ENCODE data around the gene ACOT13.
A peak's percentile ranks its signal among the peaks of the same experiment; 100 is the strongest.
"Not testable (repeated sequence)": the region's sequence is repeated elsewhere in the genome, so short reads cannot be mapped to it uniquely, and the experiment has no call there.

ACOT13 gene

GRCh38 chr6:24692848-24693592 lies 26.1 kb downstream of the ACOT13 start:
- no peak for DNase-seq

- no peak for DNase-seq
Measured at GRCh38 chr6:24694198-24694597, 27.3 kb downstream of the ACOT13 start.

GRCh38 chr6:24695635-24696034 lies 28.8 kb downstream of the ACOT13 start:
- DNase-seq, result not testable (repeated sequence)

- no peak for DNase-seq
Measured at GRCh38 chr6:24696097-24696496, 29.2 kb downstream of the ACOT13 start.

GRCh38 chr6:24699521-24700359 lies 32.9 kb downstream of the ACOT13 start:
- DNase-seq, result no peak

- no peak for DNase-seq
Measured at GRCh38 chr6:24702720-24703282, 35.9 kb downstream of the ACOT13 start.

GRCh38 chr6:24704468-24704867 lies 37.6 kb downstream of the ACOT13 start:
- DNase-seq, result no peak

GRCh38 chr6:24708612-24709011 lies 41.7 kb downstream of the ACOT13 start:
- DNase-seq, result no peak

- no peak for DNase-seq
Measured at GRCh38 chr6:24709014-24709711, 42.3 kb downstream of the ACOT13 start.

- no peak for DNase-seq
Measured at GRCh38 chr6:24710519-24711303, 43.8 kb downstream of the ACOT13 start.

GRCh38 chr6:24716602-24717148 lies 49.8 kb downstream of the ACOT13 start:
- DNase-seq, result not testable (repeated sequence)

GRCh38 chr6:24718449-24719124 lies 51.7 kb downstream of the ACOT13 start:
- DNase-seq, result no peak

GRCh38 chr6:24719125-24719971 lies 52.5 kb downstream of the ACOT13 start, which contains the start of gene C6orf62:
TSS of gene C6orf62 (minus strand) at chr6:24719154. CDS start at chr6:24718668, 486 bp downstream.
- DNase-seq, result no peak

GRCh38 chr6:24720131-24720603 lies 53.3 kb downstream of the ACOT13 start:
- peak; percentile 17 for DNase-seq

- peak; percentile 98 for DNase-seq
Measured at GRCh38 chr6:24720604-24721460, 54.0 kb downstream of the ACOT13 start.

- peak; percentile 74 for DNase-seq
Measured at GRCh38 chr6:24721461-24722215, 54.8 kb downstream of the ACOT13 start.

GRCh38 chr6:24723270-24723669 lies 56.4 kb downstream of the ACOT13 start:
- no peak for DNase-seq

GRCh38 chr6:24730653-24731052 lies 63.8 kb downstream of the ACOT13 start:
- DNase-seq, result not testable (repeated sequence)

Measured in NCI-H1092 (cell line).